GM12874 (cell line): ENCODE results near the gene RETSAT.
A peak's percentile ranks its signal among the peaks of the same experiment; 100 is the strongest.

ENCODE experiments used
- CTCF ChIP-seq: IDR thresholded peaks from 2 replicates; pipeline ENCODE4 v1.5.1; 2011; ENCODE audit warnings: low read depth, mild to moderate bottlenecking, control low read depth, low read length, moderate library complexity; ENCODE audit not compliant: insufficient read depth

Gene RETSAT

GRCh38 chr2:85397925-85398331 is 43.6 kb upstream of the RETSAT start:
- TF ChIP-seq CTCF, result no peak

- TF ChIP-seq CTCF, result no peak
These were observed 42.5 kb upstream of the RETSAT start for GRCh38 chr2:85396531-85397470.

- no peak for TF ChIP-seq CTCF
These were observed 41.7 kb upstream of the RETSAT start for GRCh38 chr2:85395912-85396475.

DNA sequence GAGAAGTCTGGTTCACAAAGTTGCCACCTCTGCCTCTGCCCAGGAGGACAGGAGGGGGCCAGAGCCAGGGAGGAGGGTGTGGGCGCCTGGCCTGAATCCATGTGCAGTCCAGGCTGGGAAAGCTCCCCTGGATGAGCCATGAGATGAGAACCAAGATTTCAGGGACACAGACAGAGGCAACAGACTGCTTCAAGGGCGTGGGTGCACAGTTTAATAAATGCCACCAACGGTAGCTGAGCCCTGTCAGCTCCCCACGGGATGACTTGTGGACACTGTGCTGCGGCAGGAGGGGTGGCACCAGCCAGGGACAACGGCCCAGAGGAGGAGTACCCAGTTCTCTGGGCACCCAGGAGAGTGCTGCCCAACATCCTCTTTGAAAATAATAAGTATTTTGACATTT is 40.6 kb upstream of the RETSAT start:
- no peak for TF ChIP-seq CTCF

DNA sequence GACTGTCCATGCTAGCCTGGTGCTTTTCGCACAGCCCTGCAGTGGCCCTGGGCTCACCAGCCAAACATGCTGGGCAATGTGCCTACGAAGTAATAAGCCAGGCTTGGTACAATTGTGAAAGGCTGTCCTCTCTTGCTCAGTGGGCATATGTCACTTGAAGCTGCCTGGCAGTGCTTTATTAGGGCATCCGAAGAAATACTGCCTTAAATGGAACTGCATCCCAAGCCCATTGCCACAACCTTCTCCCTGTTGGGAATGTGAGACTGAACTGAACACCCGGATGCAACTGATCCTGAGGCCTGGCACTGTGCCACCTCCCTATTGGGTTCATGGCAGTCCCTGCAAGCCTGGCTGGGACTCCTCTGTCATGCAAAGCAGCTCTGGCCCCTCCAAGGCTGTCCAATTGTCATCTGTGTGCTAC is 39.9 kb upstream of the RETSAT start:
- TF ChIP-seq CTCF, result no peak

- no peak for TF ChIP-seq CTCF
These were observed 39.5 kb upstream of the RETSAT start for GRCh38 chr2:85393836-85394235.

DNA sequence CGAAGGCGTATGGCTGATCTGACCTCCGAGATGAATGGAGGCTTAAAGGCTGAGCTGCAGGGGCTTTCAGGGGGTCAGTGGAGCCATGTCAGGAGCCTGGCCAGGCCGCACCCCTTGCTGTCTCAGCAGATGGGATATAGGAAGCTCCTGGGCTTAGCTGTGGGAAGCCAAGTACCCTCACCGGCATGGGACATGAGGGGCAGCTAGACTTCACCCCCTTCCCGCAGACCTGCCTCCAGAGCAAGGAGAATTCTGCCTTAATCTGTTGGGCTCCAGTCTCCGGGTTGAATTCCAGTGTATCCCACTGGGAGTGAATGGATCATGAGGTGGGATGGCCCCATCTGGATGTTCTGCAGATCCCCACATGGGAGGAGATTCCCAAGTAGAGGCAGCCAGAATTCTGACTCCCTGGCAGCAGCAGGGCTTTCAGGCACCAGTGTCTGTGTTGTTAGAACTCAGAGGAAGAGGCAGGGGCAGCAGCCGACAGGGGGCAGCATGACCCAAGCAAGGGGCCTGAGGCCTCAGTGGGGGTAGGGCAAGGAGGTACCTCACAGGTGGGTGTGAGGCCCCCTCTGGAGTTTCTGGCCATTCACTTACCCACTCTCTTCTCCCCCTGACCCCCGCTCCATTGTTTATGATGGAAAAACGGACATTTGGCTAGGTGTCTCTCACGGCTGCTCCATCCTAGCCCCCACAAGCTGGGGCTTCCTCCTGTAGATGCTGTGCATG is 36.8 kb upstream of the RETSAT start:
- TF ChIP-seq CTCF, result peak; percentile 88
